Measurements from ENCODE around the gene MED17. TPM values are rescaled to one million over a fixed set of nuclear protein-coding genes. Genes with fewer than 3 reads are reported as not detected.
A peak's percentile ranks its signal among the peaks of the same experiment; 100 is the strongest.

Gene MED17
- total and polyA plus RNA-seq, 10 of the 15 experiments (the other 5 are each of a cell fraction or from before 2014, with no cell fraction given): 7.3 to 38.7 (median 28.3) TPM

GRCh38 chr11:93783765-93784144 lies 327 bp upstream of the MED17 start (continued):
- peak; percentile 6; the same call in 1 of the 2 replicates for TF ChIP-seq IKZF1 (conservative IDR thresholded peaks at IDR 0.05)

GRCh38 chr11:93784935-93785360 lies 866 bp downstream of the MED17 start:
- DNase-seq (ENCODE audit: low read depth, low spot score) (no peak), FAIRE-seq (no peak), ATAC-seq (peak; percentile 49)
- ChIA-PET SMC1A (ENCODE audit: uncharacterized antibody, unreplicated experiment) (interaction anchor here (1.1 to 4.9 kb wide), 3 partner anchors 9 to 46 kb away, joined by 3 to 74 read pairs (median 3); partner anchors contain the start of genes C11orf54 and TAF1D), RAD21 (ENCODE audit: unreplicated experiment) (interaction anchor here (1.8 kb wide), 1 partner anchor 46 kb away, joined by 12 read pairs; no protein-coding TSS in a partner anchor), CTCF (no interaction called here), POLR2A (interaction anchor here (0.9 to 1.9 kb wide), 3 partner anchors 16 to 123 kb away, joined by 3 to 7 read pairs (median 5); partner anchors contain the start of gene CEP295)
- peak overlapping the region; percentile 95 for H3K27ac ChIP-seq (ENCODE audit: control insufficient read depth, insufficient read depth)
- peak overlapping the region; percentile 74 for H2AFZ ChIP-seq (ENCODE audit: control insufficient read depth, low read depth, low read length)
- BruUV-seq (replicated peaks): no TSS peak
- H3K79me2 ChIP-seq (ENCODE audit: control insufficient read depth, insufficient read depth, low read length): peaks cover 59% of the 10 kb centered on the region
- H3K4me1 ChIP-seq (ENCODE audit: control insufficient read depth, insufficient read depth, low read length): no peaks in the 10 kb centered on the region; the same call in 1 of the 2 replicates
- peak overlapping the region; percentile 80 for H3K4me3 ChIP-seq
- H3K36me3 ChIP-seq (ENCODE audit: control insufficient read depth in 2 of 2, insufficient read depth in 2 of 2, low read length in 1 of 2): peaks cover 0 to 20% of the 10 kb centered on the region in 2 experiments; a peak in 1 of 4 replicates
- peak overlapping the region; percentile 89 for H3K4me2 ChIP-seq (ENCODE audit: control insufficient read depth, insufficient read depth)
- 0 out of 2 replicates have a peak, but pooled peaks cover 3% of the 10 kb centered on the region for H4K20me1 ChIP-seq (ENCODE audit: control insufficient read depth, insufficient read depth)
- in situ Hi-C loops (cut with MboI) (no loop called here), intact Hi-C loops (cut with micrococcal nuclease; ENCODE audit: unreplicated experiment) (loop anchor here (1.0 to 10.0 kb wide), 3 partner anchors 44 to 590 kb away; partner anchors contain the start of genes C11orf54, SLC36A4 and TAF1D)
- no peaks in the 10 kb centered on the region for H3K27me3 ChIP-seq (replicated peaks in 1 of 2; ENCODE audit: control insufficient read depth in 2 of 2, insufficient read depth in 2 of 2, low read length in 1 of 2)
- peak overlapping the region; percentile 99 for H3K9ac ChIP-seq (ENCODE audit: control insufficient read depth, insufficient read depth, low read length)
- WGBS (ENCODE audit: insufficient coverage, insufficient replicate concordance, low lambda C conversion rate, missing lambda C conversion rate): under 1% methylated on average over 13 of the region's 13 CpGs
- no peaks in the 10 kb centered on the region for H3K9me3 ChIP-seq (replicated peaks; ENCODE audit: control insufficient read depth, insufficient read depth, low read length)
- no peak for TF ChIP-seq ZZZ3 (IDR thresholded peaks at IDR 0.05; ENCODE audit: control insufficient read depth, insufficient read length, low read depth)
- TF ChIP-seq ATF7 (IDR thresholded peaks at IDR 0.05; ENCODE audit: low read depth): 0 out of 2 replicates have a peak, but pooled peaks have one; percentile 58
- no peak for TF ChIP-seq CUX1 (IDR thresholded peaks at IDR 0.05; ENCODE audit: insufficient replicate concordance, low read depth, low read length)
- TF ChIP-seq E2F8 (IDR thresholded peaks at IDR 0.05; ENCODE audit: low read depth, partially characterized antibody): no peak
- no peak for TF ChIP-seq ZBTB4 (CRISPR knock-in tag; IDR thresholded peaks at IDR 0.05)
- TF ChIP-seq ZBED1 (IDR thresholded peaks at IDR 0.05; ENCODE audit: borderline replicate concordance): peak; percentile 10; the same call in 1 of the 2 replicates
- no peak for TF ChIP-seq SMAD5 (IDR thresholded peaks at IDR 0.05; ENCODE audit: low read depth)
- no peak for TF ChIP-seq JUNB (IDR thresholded peaks at IDR 0.05)

Data from GM12878 (cell line).